Stomach (tissue), 4 donors: ENCODE data around the gene FAM193A.

Experiments
- POLR2AphosphoS5 ChIP-seq, 3 donors: sonication (generic); formaldehyde crosslinking; IDR thresholded peaks; one replicate each; pipeline ENCODE4 v1.6.1; 2016; ENCODE audit warnings: antibody characterized with exemption in 3 of 3
- TF ChIP-seq, protein P1 (sequence below), 7 experiments: fragments of 450-650 bp in 4 of 7; fragments of 200-600 bp in 3 of 7; sonication (generic) in 3 of 7; IDR thresholded peaks; one replicate each; pipeline ENCODE4 v1.5.1; 2016 to 2019; ENCODE audit warnings: antibody characterized with exemption in 7 of 7, control low read depth in 2 of 7, mild to moderate bottlenecking in 1 of 7

GRCh38 chr4:2570551-2571222 is 34.2 kb downstream of the FAM193A start:
- no peak for TF ChIP-seq POLR2AphosphoS5 (IDR thresholded peaks at IDR 0.05)
- TF ChIP-seq, protein P1, sequence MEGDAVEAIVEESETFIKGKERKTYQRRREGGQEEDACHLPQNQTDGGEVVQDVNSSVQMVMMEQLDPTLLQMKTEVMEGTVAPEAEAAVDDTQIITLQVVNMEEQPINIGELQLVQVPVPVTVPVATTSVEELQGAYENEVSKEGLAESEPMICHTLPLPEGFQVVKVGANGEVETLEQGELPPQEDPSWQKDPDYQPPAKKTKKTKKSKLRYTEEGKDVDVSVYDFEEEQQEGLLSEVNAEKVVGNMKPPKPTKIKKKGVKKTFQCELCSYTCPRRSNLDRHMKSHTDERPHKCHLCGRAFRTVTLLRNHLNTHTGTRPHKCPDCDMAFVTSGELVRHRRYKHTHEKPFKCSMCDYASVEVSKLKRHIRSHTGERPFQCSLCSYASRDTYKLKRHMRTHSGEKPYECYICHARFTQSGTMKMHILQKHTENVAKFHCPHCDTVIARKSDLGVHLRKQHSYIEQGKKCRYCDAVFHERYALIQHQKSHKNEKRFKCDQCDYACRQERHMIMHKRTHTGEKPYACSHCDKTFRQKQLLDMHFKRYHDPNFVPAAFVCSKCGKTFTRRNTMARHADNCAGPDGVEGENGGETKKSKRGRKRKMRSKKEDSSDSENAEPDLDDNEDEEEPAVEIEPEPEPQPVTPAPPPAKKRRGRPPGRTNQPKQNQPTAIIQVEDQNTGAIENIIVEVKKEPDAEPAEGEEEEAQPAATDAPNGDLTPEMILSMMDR (IDR thresholded peaks at IDR 0.05) = no peak
